Spleen (tissue), 11 donors: ENCODE measurements around the gene CEP250. TPM values are rescaled to one million over a fixed set of nuclear protein-coding genes. Genes with fewer than 3 reads are reported as not detected.

Source experiments
- DNase-seq: peaks from one replicate; pipeline ENCODE4 v3.0.0-alpha.2; 2020
- H3K27ac ChIP-seq, 8 donors: fragments of 200-600 bp; sonication (generic) in 7 of 8; 1 replicate in 4 of 8; 2 replicates in 4 of 8; pipeline versions ENCODE4 v1.5.0 to v1.8.0; 2016 to 2021; ENCODE audit warnings: inconsistent platforms in 4 of 8, mild to moderate bottlenecking in 4 of 8, moderate library complexity in 1 of 8
- H3K27me3 ChIP-seq, 7 donors: fragments of 200-600 bp; sonication (generic) in 6 of 7; replicated peaks in 1 of 7; 1 replicate in 4 of 7; 2 replicates in 3 of 7; pipeline versions ENCODE4 v1.5.0 to v1.8.0; 2016 to 2021; ENCODE audit warnings: inconsistent platforms in 3 of 7, mild to moderate bottlenecking in 1 of 7
- H3K36me3 ChIP-seq, 6 donors: fragments of 200-600 bp; sonication (generic) in 5 of 6; 1 replicate in 4 of 6; 2 replicates in 2 of 6; pipeline versions ENCODE4 v1.5.0 to v1.8.0; 2016 to 2021; ENCODE audit warnings: inconsistent platforms in 2 of 6
- H3K4me1 ChIP-seq, 6 donors: fragments of 200-600 bp; sonication (generic) in 5 of 6; 1 replicate in 3 of 6; 2 replicates in 3 of 6; pipeline versions ENCODE4 v1.5.0 to v1.8.0; 2016 to 2021; ENCODE audit warnings: inconsistent platforms in 3 of 6
- H3K4me3 ChIP-seq, 8 donors: fragments of 200-600 bp; sonication (generic) in 7 of 8; 1 replicate in 4 of 8; 2 replicates in 4 of 8; pipeline versions ENCODE4 v1.5.0 to v1.8.0; 2016 to 2021; ENCODE audit warnings: inconsistent platforms in 4 of 8, mild to moderate bottlenecking in 4 of 8, moderate library complexity in 2 of 8
- H3K9me3 ChIP-seq, 8 donors: fragments of 200-600 bp; sonication (generic) in 7 of 8; 1 replicate in 4 of 8; 2 replicates in 4 of 8; pipeline versions ENCODE4 v1.5.0 to v1.8.0; 2016 to 2021; ENCODE audit warnings: inconsistent platforms in 4 of 8
- POLR2A ChIP-seq, 3 donors: fragments of 450-650 bp; IDR thresholded peaks; one replicate each; pipeline ENCODE4 v1.5.1; 2017; ENCODE audit warnings: antibody characterized with exemption in 3 of 3, mild to moderate bottlenecking in 1 of 3
- POLR2AphosphoS5 ChIP-seq, 3 donors: sonication (generic); formaldehyde crosslinking; IDR thresholded peaks; one replicate each; pipeline ENCODE4 v1.5.1; 2017; ENCODE audit warnings: antibody characterized with exemption in 3 of 3
- WGBS, 5 donors: extraction: QIAGEN DNeasy Blood & Tissue Kit in 3 of 5; methylation state at CpG; one replicate each; pipeline versions ENCODE4 v1.1.5 to v1.1.7; 2013 to 2018; 5-methylcytosine and 5-hydroxymethylcytosine counted together
- intact Hi-C: fragments of 100-400 bp; cut with DNase I; formaldehyde crosslinking; loops from one replicate; pipeline ENCODE4 v1.15.0; 2023; ENCODE audit warnings: low total_unique reads
- polyA plus RNA-seq, 3 donors: library from polyadenylated mRNA; stranded (reverse); fragments of 200-250 nt; gene quantifications; one replicate each; pipeline ENCODE4 v1.2.1, GENCODE V29; 2013
- total RNA-seq, 7 donors: library from RNA; depleted of rRNA in 3 of 7; stranded (reverse); fragments of >200 nt in 3 of 7; fragmentation: NEBNext Ultra II Directional in 4 of 7; extraction: Animal tissue kit (Norgen Biotek cat#: 25700) in 4 of 7; gene quantifications; one replicate each; pipeline versions ENCODE4 v1.1.0 to v1.2.1, GENCODE V29; 2016 to 2021
- TF ChIP-seq, protein P1 (sequence below), 11 experiments: fragments of 200-600 bp in 7 of 11; fragments of 450-650 bp in 4 of 11; sonication (generic) in 4 of 11; IDR thresholded peaks in 8 of 11; conservative IDR thresholded peaks in 3 of 11; 1 replicate in 7 of 11; 2 replicates in 4 of 11; pipeline versions ENCODE4 v1.4.0 to v1.8.0; 2016 to 2021; ENCODE audit warnings: antibody characterized with exemption in 11 of 11, inconsistent platforms in 4 of 11, mild to moderate bottlenecking in 1 of 11
- donor health status: healthy with polysubstance abuse.
- donor health status: DM: no; HTN: no; CAD: no; lungs with moderate emphysema.
- donor health status: DM: no; HTN: no; CAD: no.
- donor health status: Bipolar disorder and iron deficiency.
- donor health status: healthy.
- donor health status: DM: no; HTN: no; CAD: no.
- donor health status: DM: yes; HTN: yes; CAD: no.

Gene CEP250
- total and polyA plus RNA-seq, 10 donors: 15.2 to 70.0 (median 45.7) TPM

DNA sequence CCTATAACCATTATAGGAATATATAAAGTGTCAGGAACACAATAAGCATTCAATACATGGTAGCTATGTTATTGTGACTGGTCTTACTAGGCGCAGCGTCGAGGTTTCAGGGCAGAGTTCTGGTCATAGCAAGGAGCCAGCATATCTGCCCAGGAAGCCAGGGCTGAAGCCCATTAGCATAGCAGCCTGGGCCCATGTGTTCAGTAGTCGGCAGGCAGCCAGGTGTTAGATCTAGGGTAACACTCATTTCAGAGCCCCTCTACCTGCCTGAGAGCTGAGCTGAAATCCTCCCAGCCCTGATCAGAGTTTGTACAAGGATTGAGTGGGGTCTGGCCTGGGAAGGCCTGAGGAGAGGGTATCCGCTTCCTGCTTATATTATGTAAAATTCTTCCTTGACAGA, 41.9 kb downstream of the CEP250 start:
- intact Hi-C loops: no loop called here
- Histone ChIP-seq H3K27ac (no peak overlapping the region), H3K4me1 (peaks cover 10 to 36% (median 23%) of the 10 kb centered on the region in 6 donors), H3K36me3 (peaks cover 8 to 100% (median 90%) of the 10 kb centered on the region in 6 donors), H3K27me3 (no peaks in the 10 kb centered on the region), H3K9me3 (no peaks in the 10 kb centered on the region), H3K4me3 (no peak overlapping the region)
- 90 to 98% (median 96%) methylated on average over 4 to 5 of the region's 5 CpGs for WGBS, 5 donors
- TF ChIP-seq POLR2AphosphoS5 (IDR thresholded peaks at IDR 0.05) (no peak), POLR2A (IDR thresholded peaks at IDR 0.05) (no peak)
- TF ChIP-seq, protein P1, sequence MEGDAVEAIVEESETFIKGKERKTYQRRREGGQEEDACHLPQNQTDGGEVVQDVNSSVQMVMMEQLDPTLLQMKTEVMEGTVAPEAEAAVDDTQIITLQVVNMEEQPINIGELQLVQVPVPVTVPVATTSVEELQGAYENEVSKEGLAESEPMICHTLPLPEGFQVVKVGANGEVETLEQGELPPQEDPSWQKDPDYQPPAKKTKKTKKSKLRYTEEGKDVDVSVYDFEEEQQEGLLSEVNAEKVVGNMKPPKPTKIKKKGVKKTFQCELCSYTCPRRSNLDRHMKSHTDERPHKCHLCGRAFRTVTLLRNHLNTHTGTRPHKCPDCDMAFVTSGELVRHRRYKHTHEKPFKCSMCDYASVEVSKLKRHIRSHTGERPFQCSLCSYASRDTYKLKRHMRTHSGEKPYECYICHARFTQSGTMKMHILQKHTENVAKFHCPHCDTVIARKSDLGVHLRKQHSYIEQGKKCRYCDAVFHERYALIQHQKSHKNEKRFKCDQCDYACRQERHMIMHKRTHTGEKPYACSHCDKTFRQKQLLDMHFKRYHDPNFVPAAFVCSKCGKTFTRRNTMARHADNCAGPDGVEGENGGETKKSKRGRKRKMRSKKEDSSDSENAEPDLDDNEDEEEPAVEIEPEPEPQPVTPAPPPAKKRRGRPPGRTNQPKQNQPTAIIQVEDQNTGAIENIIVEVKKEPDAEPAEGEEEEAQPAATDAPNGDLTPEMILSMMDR (IDR thresholded peaks at IDR 0.05 in 8 of 11, conservative IDR thresholded peaks at IDR 0.05 in 3 of 11): no peak
- DNase-seq: no peak

DNA sequence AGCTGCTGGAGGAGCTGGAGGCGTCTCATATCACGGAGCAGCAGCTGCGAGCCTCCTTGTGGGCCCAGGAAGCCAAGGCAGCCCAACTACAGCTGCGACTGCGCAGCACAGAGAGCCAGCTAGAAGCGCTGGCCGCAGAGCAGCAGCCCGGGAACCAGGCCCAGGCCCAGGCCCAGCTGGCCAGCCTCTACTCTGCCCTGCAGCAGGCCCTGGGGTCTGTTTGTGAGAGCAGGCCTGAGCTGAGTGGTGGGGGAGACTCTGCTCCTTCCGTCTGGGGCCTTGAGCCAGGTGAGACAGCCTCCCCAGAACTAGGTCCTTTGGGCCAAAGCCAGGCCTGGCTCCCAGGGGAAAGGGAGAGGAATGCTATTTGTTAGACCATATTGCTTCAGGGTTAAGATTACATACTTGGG, 42.4 kb downstream of the CEP250 start:
- H3K9me3 ChIP-seq: no peaks in the 10 kb centered on the region
- no peaks in the 10 kb centered on the region for H3K27me3 ChIP-seq
- no peak overlapping the region for H3K27ac ChIP-seq
- 94 to 100% (median 95%) methylated on average over 8 to 9 of the region's 9 CpGs for WGBS, 5 donors
- intact Hi-C loops: no loop called here
- no peak for DNase-seq
- peaks cover 8 to 100% (median 95%) of the 10 kb centered on the region in 6 donors for H3K36me3 ChIP-seq
- peaks cover 5 to 36% (median 23%) of the 10 kb centered on the region in 6 donors for H3K4me1 ChIP-seq
- TF ChIP-seq, protein P1 (IDR thresholded peaks at IDR 0.05 in 8 of 11, conservative IDR thresholded peaks at IDR 0.05 in 3 of 11): no peak
- TF ChIP-seq POLR2A (IDR thresholded peaks at IDR 0.05) (no peak), POLR2AphosphoS5 (IDR thresholded peaks at IDR 0.05) (no peak)
- H3K4me3 ChIP-seq: no peak overlapping the region

DNA sequence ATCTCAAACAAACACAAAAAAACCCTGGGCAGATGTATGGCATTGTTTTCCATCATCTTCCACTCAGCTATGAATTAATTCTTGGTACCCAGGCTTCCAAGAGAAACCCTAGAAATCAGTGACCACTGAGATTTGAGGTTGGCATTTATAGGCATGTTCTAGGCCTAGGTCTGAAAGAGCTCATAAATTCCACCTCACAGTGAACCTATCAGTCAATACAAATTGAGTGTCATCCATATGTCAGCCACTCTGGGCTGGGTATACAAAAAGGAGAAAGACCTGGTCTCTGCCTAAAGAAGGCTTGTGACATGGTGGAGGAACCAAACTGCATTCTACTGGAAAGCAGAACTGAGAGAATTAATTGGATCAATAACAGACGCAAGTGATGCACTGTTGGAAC, 43.9 kb downstream of the CEP250 start:
- Histone ChIP-seq H3K27ac (no peak overlapping the region), H3K36me3 (peaks cover 3 to 100% (median 99%) of the 10 kb centered on the region in 6 donors), H3K9me3 (no peaks in the 10 kb centered on the region), H3K4me3 (no peak overlapping the region), H3K4me1 (peaks cover 0 to 41% (median 21%) of the 10 kb centered on the region in 6 donors), H3K27me3 (no peaks in the 10 kb centered on the region)
- TF ChIP-seq, protein P1 (IDR thresholded peaks at IDR 0.05 in 8 of 11, conservative IDR thresholded peaks at IDR 0.05 in 3 of 11): no peak
- intact Hi-C loops: no loop called here
- DNase-seq: no peak
- WGBS, 5 donors: 82 to 93% (median 86%) methylated on average over 1 of the region's 1 CpG

DNA sequence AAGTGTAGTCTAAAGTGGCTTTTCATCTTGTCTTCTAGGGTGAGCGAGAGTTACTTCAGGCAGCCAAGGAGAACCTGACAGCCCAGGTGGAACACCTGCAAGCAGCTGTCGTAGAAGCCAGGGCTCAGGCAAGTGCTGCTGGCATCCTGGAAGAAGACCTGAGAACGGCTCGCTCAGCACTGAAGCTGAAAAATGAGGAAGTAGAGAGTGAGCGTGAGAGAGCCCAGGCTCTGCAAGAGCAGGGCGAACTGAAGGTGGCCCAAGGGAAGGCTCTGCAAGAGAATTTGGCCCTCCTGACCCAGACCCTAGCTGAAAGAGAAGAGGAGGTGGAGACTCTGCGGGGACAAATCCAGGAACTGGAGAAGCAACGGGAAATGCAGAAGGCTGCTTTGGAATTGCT, 47.0 kb downstream of the CEP250 start:
- DNase-seq: peak; percentile 86
- no peaks in the 10 kb centered on the region for H3K27me3 ChIP-seq
- intact Hi-C loops: no loop called here
- H3K36me3 ChIP-seq: peaks cover 0 to 100% (median 92%) of the 10 kb centered on the region in 6 donors
- H3K27ac ChIP-seq: peak overlapping the region in 4 of 8 donors; percentile 35 to 66 (median 54)
- no peaks in the 10 kb centered on the region for H3K9me3 ChIP-seq
- 36 to 56% (median 48%) methylated on average over 8 of the region's 8 CpGs for WGBS, 5 donors
- TF ChIP-seq, protein P1 (IDR thresholded peaks at IDR 0.05 in 8 of 11, conservative IDR thresholded peaks at IDR 0.05 in 3 of 11): no peak
- TF ChIP-seq POLR2AphosphoS5 (IDR thresholded peaks at IDR 0.05): peak in 2 of 3 donors; percentile 47 to 67
- no peak overlapping the region for H3K4me3 ChIP-seq
- peaks cover 0 to 62% (median 36%) of the 10 kb centered on the region in 6 donors for H3K4me1 ChIP-seq
